Transverse colon (tissue), 4 donors: ENCODE results near the gene UBASH3A. TPM values are rescaled to one million over a fixed set of nuclear protein-coding genes. Genes with fewer than 3 reads are reported as not detected.

Experiments used
- DNase-seq: peaks from one replicate; pipeline ENCODE4 v3.0.0-alpha.2; 2019
- H3K27ac ChIP-seq, 4 donors: fragments of 200-600 bp; sonication (generic); 2 replicates each; pipeline ENCODE4 v1.5.1; 2016 to 2018; ENCODE audit warnings: inconsistent platforms in 4 of 4
- H3K27me3 ChIP-seq: fragments of 200-600 bp; sonication (generic); 2 replicates; pipeline ENCODE4 v1.5.1; 2017; ENCODE audit warnings: inconsistent platforms
- H3K36me3 ChIP-seq, 4 donors: fragments of 200-600 bp; sonication (generic); 2 replicates each; pipeline ENCODE4 v1.5.1; 2017 to 2019; ENCODE audit warnings: inconsistent platforms in 4 of 4
- H3K4me1 ChIP-seq, 4 donors: fragments of 200-600 bp; sonication (generic); 2 replicates each; pipeline ENCODE4 v1.5.1; 2017 to 2020; ENCODE audit warnings: inconsistent platforms in 4 of 4
- H3K4me3 ChIP-seq, 4 donors: fragments of 200-600 bp; sonication (generic); 1 replicate in 1 of 4; 2 replicates in 3 of 4; pipeline versions ENCODE4 v1.5.1 to v1.6.1; 2017 to 2019; ENCODE audit warnings: inconsistent platforms in 4 of 4
- H3K9me3 ChIP-seq, 2 donors: fragments of 200-600 bp; sonication (generic); 2 replicates each; pipeline ENCODE4 v1.5.1; 2017 to 2019; ENCODE audit warnings: inconsistent platforms in 2 of 2
- CTCF ChIP-seq, 5 experiments: fragments of 200-600 bp in 3 of 5; fragments of 450-650 bp in 2 of 5; sonication (generic) in 3 of 5; IDR thresholded peaks; 1 replicate in 2 of 5; 2 replicates in 3 of 5; pipeline ENCODE4 v1.5.1; 2016 to 2017; ENCODE audit warnings: antibody characterized with exemption in 5 of 5, inconsistent platforms in 3 of 5, mild to moderate bottlenecking in 2 of 5, moderate library complexity in 1 of 5
- EP300 ChIP-seq: sonication (generic); formaldehyde crosslinking; IDR thresholded peaks from one replicate; pipeline ENCODE4 v1.6.1; 2017; ENCODE audit warnings: antibody characterized with exemption, low read depth
- POLR2A ChIP-seq: fragments of 450-650 bp; IDR thresholded peaks from one replicate; pipeline ENCODE4 v1.6.1; 2016; ENCODE audit warnings: antibody characterized with exemption, mild to moderate bottlenecking, moderate library complexity
- POLR2AphosphoS5 ChIP-seq, 3 donors: sonication (generic); formaldehyde crosslinking; IDR thresholded peaks; one replicate each; pipeline ENCODE4 v1.6.1; 2016; ENCODE audit warnings: antibody characterized with exemption in 3 of 3
- WGBS, 2 donors: methylation state at CpG; one replicate each; pipeline ENCODE4 v1.1.5; 2018; ENCODE audit warnings: low coverage in 1 of 2; 5-methylcytosine and 5-hydroxymethylcytosine counted together
- in situ Hi-C, 4 donors: fragments of 200-750 bp; cut with MboI; loops; one replicate each; pipeline versions ENCODE4 v1.15.0 to v1.15.1; 2017; ENCODE audit warnings: low sequenced_read_pairs in 3 of 4, low pct_ligation_motif_present in 1 of 4, low pct_unique_long_range_greater_than_20kb in 1 of 4
- intact Hi-C: fragments of 100-400 bp; cut with DNase I; formaldehyde crosslinking; loops from one replicate; pipeline ENCODE4 v1.15.1; 2023; ENCODE audit warnings: low total_unique reads
- total RNA-seq, 4 donors: library from RNA; depleted of rRNA; stranded (reverse); fragments of >200 nt; gene quantifications; one replicate each; pipeline ENCODE4 v1.1.0, GENCODE V29; 2016

UBASH3A gene
- total RNA-seq, 4 donors from 2014 or later = 0.37 to 3.0 (median 0.82) TPM; not detected in 1

GRCh38 chr21:42437786-42438185 is 34.1 kb downstream of the UBASH3A start:
- intact Hi-C loops = no loop called here
- no peak for DNase-seq
- in situ Hi-C loops = no loop called here

GRCh38 chr21:42438316-42439205 is 34.9 kb downstream of the UBASH3A start:
- in situ Hi-C loops = no loop called here
- Histone ChIP-seq H3K4me1 (no peaks in the 10 kb centered on the region), H3K9me3 (no peaks in the 10 kb centered on the region), H3K4me3 (no peak overlapping the region), H3K36me3 (no peaks in the 10 kb centered on the region), H3K27me3 (no peaks in the 10 kb centered on the region), H3K27ac (no peak overlapping the region)
- WGBS, 2 donors = 87 to 92% methylated on average over 3 to 24 of the region's 25 CpGs
- intact Hi-C loops = no loop called here
- TF ChIP-seq POLR2AphosphoS5 (IDR thresholded peaks at IDR 0.05) = no peak
- no peak for TF ChIP-seq EP300
- TF ChIP-seq POLR2A = no peak
- no peak for TF ChIP-seq CTCF (IDR thresholded peaks at IDR 0.05)
- no peak for DNase-seq

More at GRCh38 chr21:42437786-42438185, 34.1 kb downstream of the UBASH3A start:
- TF ChIP-seq POLR2A = no peak
- no peak for TF ChIP-seq EP300
- no peak for TF ChIP-seq POLR2AphosphoS5 (IDR thresholded peaks at IDR 0.05)
- no peak for TF ChIP-seq CTCF (IDR thresholded peaks at IDR 0.05)
- Histone ChIP-seq H3K9me3 (no peaks in the 10 kb centered on the region), H3K4me1 (no peaks in the 10 kb centered on the region), H3K27me3 (no peaks in the 10 kb centered on the region), H3K4me3 (no peak overlapping the region), H3K36me3 (no peaks in the 10 kb centered on the region), H3K27ac (no peak overlapping the region)
- 57 to 64% methylated on average over 3 to 8 of the region's 8 CpGs for WGBS, 2 donors

GRCh38 chr21:42439284-42440186 is 35.8 kb downstream of the UBASH3A start:
- H3K4me3 ChIP-seq = no peak overlapping the region
- no peaks in the 10 kb centered on the region for H3K4me1 ChIP-seq
- H3K27me3 ChIP-seq = no peaks in the 10 kb centered on the region
- H3K9me3 ChIP-seq = no peaks in the 10 kb centered on the region
- no peaks in the 10 kb centered on the region for H3K36me3 ChIP-seq
- in situ Hi-C loops = loop anchor here in 3 of 4 donors (10.0 kb wide), 3 partner anchors 55 to 295 kb away; no protein-coding TSS in a partner anchor
- DNase-seq = peak; percentile 7
- intact Hi-C loops = no loop called here
- no peak overlapping the region for H3K27ac ChIP-seq
- 72 to 75% methylated on average over 4 to 17 of the region's 17 CpGs for WGBS, 2 donors
- TF ChIP-seq EP300 (no peak), POLR2AphosphoS5 (IDR thresholded peaks at IDR 0.05) (no peak), POLR2A (no peak), CTCF (IDR thresholded peaks at IDR 0.05) (no peak)
